H9 (cell line): ENCODE results near the gene RUSF1. TPM values are rescaled to one million over a fixed set of nuclear protein-coding genes. Genes with fewer than 3 reads are reported as not detected.

Experiments
- DNase-seq: peaks from one replicate; pipeline ENCODE4 v3.0.0-alpha.2; 2017
- H2AFZ ChIP-seq: one replicate; pipeline ENCODE4 v1.6.1; 2013; ENCODE audit warnings: mild to moderate bottlenecking, low read length, control low read depth, moderate library complexity
- H2AK5ac ChIP-seq: 2 replicates; pipeline ENCODE4 v1.6.1; 2013; ENCODE audit warnings: low read length, control low read depth, mixed read lengths; ENCODE audit not compliant: insufficient read length
- H2BK120ac ChIP-seq: one replicate; pipeline ENCODE4 v1.6.1; 2013; ENCODE audit warnings: low read depth, mild to moderate bottlenecking, low read length, control low read depth, inconsistent platforms; ENCODE audit not compliant: poor library complexity, severe bottlenecking
- H2BK12ac ChIP-seq: 2 replicates; pipeline ENCODE4 v1.6.1; 2013; ENCODE audit warnings: low read length, control low read depth, mixed read lengths, low read depth; ENCODE audit not compliant: insufficient read length
- H2BK15ac ChIP-seq: 2 replicates; pipeline ENCODE4 v1.6.1; 2013; ENCODE audit warnings: low read depth, low read length, control low read depth
- H2BK20ac ChIP-seq: one replicate; pipeline ENCODE4 v1.6.1; 2013; ENCODE audit warnings: low read depth, mild to moderate bottlenecking, low read length, control low read depth, inconsistent platforms; ENCODE audit not compliant: poor library complexity, severe bottlenecking
- H2BK5ac ChIP-seq: 2 replicates; pipeline ENCODE4 v1.6.1; 2013; ENCODE audit warnings: low read length, control low read depth, mixed read lengths; ENCODE audit not compliant: insufficient read length
- H3K14ac ChIP-seq: 2 replicates; pipeline ENCODE4 v1.6.1; 2013; ENCODE audit warnings: low read length, control low read depth; ENCODE audit not compliant: insufficient read depth
- H3K18ac ChIP-seq: 2 replicates; pipeline ENCODE4 v1.6.1; 2013; ENCODE audit warnings: low read depth, mild to moderate bottlenecking, mixed read lengths, low read length, control low read depth; ENCODE audit not compliant: insufficient read length
- H3K23ac ChIP-seq: 2 replicates; pipeline ENCODE4 v1.6.1; 2013; ENCODE audit warnings: low read length, control low read depth, mixed read lengths, low read depth; ENCODE audit not compliant: insufficient read length
- H3K23me2 ChIP-seq: 2 replicates; pipeline ENCODE4 v1.6.1; 2013; ENCODE audit warnings: low read depth, mild to moderate bottlenecking, mixed read lengths, low read length, control low read depth; ENCODE audit not compliant: insufficient read length, poor library complexity, severe bottlenecking
- H3K27ac ChIP-seq: 2 replicates; pipeline ENCODE4 v1.5.1; 2013; ENCODE audit warnings: low read length, control low read depth, mixed read lengths, low read depth; ENCODE audit not compliant: insufficient read length
- H3K27me3 ChIP-seq: 2 replicates; pipeline ENCODE4 v1.6.1; 2013; ENCODE audit warnings: low read length, control low read depth, inconsistent platforms; ENCODE audit not compliant: insufficient read depth
- H3K4ac ChIP-seq: 2 replicates; pipeline ENCODE4 v1.6.1; 2013; ENCODE audit warnings: low read depth, mild to moderate bottlenecking, control low read depth, inconsistent platforms, low read length, moderate library complexity
- H3K4me1 ChIP-seq: 2 replicates; pipeline ENCODE4 v1.6.1; 2013; ENCODE audit warnings: low read length, control low read depth, inconsistent platforms; ENCODE audit not compliant: insufficient read depth
- H3K4me2 ChIP-seq: 2 replicates; pipeline ENCODE4 v1.6.1; 2013; ENCODE audit warnings: low read length, control low read depth, mixed read lengths; ENCODE audit not compliant: insufficient read length, insufficient read depth
- H3K56ac ChIP-seq: 2 replicates; pipeline ENCODE4 v1.6.1; 2013; ENCODE audit warnings: low read depth, mild to moderate bottlenecking, mixed read lengths, low read length, control low read depth; ENCODE audit not compliant: insufficient read length
- H3K79me1 ChIP-seq: 2 replicates; pipeline ENCODE4 v1.6.1; 2013; ENCODE audit warnings: low read depth, mild to moderate bottlenecking, moderate library complexity, low read length, control low read depth, inconsistent platforms; ENCODE audit not compliant: insufficient read depth, poor library complexity, severe bottlenecking
- H3K79me2 ChIP-seq: 2 replicates; pipeline ENCODE4 v1.6.1; 2013; ENCODE audit warnings: low read length, control low read depth, inconsistent platforms; ENCODE audit not compliant: insufficient read depth
- H3K9ac ChIP-seq: 2 replicates; pipeline ENCODE4 v1.6.1; 2013; ENCODE audit warnings: low read length, control low read depth, mixed read lengths; ENCODE audit not compliant: insufficient read length; ENCODE audit errors: extremely low read depth
- H3K9me3 ChIP-seq: one replicate; pipeline ENCODE4 v1.6.1; 2013; ENCODE audit warnings: low read depth, low read length, inconsistent platforms; ENCODE audit not compliant: control insufficient read depth
- H3T11ph ChIP-seq: one replicate; pipeline ENCODE4 v1.6.1; 2013; ENCODE audit warnings: mild to moderate bottlenecking, low read length, control low read depth, inconsistent platforms
- H4K20me1 ChIP-seq: one replicate; pipeline ENCODE4 v1.6.1; 2013; ENCODE audit not compliant: control insufficient read depth, insufficient read length, insufficient read depth
- H4K5ac ChIP-seq: 2 replicates; pipeline ENCODE4 v1.6.1; 2013; ENCODE audit warnings: low read depth, mild to moderate bottlenecking, mixed read lengths, low read length, control low read depth; ENCODE audit not compliant: insufficient read length
- H4K8ac ChIP-seq: replicated peaks from 2 replicates; pipeline ENCODE4 v1.6.1; 2013; ENCODE audit warnings: low read length, control low read depth, mixed read lengths, low read depth; ENCODE audit not compliant: insufficient read length
- H4K91ac ChIP-seq: 2 replicates; pipeline ENCODE4 v1.6.1; 2013; ENCODE audit warnings: low read depth, mild to moderate bottlenecking, moderate library complexity, mixed read lengths, low read length, control low read depth; ENCODE audit not compliant: insufficient read length
- H3K27ac Mint-ChIP-seq, 3 experiments: 2 replicates in 2 of 3; 3 replicates in 1 of 3; pipeline ENCODE4 v1.8.0; 2020 to 2021; ENCODE audit warnings: mixed read lengths in 3 of 3, mild to moderate bottlenecking in 1 of 3, moderate library complexity in 1 of 3
- H3K27me3 Mint-ChIP-seq: 2 replicates; pipeline ENCODE4 v1.8.0; 2021; ENCODE audit warnings: low read depth, mild to moderate bottlenecking, moderate library complexity, mixed read lengths
- H3K36me3 Mint-ChIP-seq, 3 experiments: 2 replicates in 2 of 3; 3 replicates in 1 of 3; pipeline ENCODE4 v1.8.0; 2020 to 2021; ENCODE audit warnings: low read depth in 3 of 3, mixed read lengths in 3 of 3; ENCODE audit not compliant: insufficient read depth in 1 of 3
- H3K4me1 Mint-ChIP-seq, 2 experiments: 2 replicates each; pipeline ENCODE4 v1.8.0; 2020; ENCODE audit warnings: mixed read lengths in 2 of 2
- H3K4me3 Mint-ChIP-seq, 2 experiments: 2 replicates in 1 of 2; 3 replicates in 1 of 2; pipeline ENCODE4 v1.8.0; 2020 to 2021; ENCODE audit warnings: mild to moderate bottlenecking in 2 of 2, mixed read lengths in 2 of 2, moderate library complexity in 1 of 2
- H3K9me3 Mint-ChIP-seq, 2 experiments: 2 replicates in 1 of 2; 3 replicates in 1 of 2; pipeline ENCODE4 v1.8.0; 2020; ENCODE audit warnings: mild to moderate bottlenecking in 2 of 2, mixed read lengths in 2 of 2, moderate library complexity in 1 of 2
- WGBS: extraction: QIAGEN DNeasy Blood & Tissue Kit; methylation state at CpG from one replicate; pipeline ENCODE4 v1.1.7; 2013; ENCODE audit warnings: missing lambda C conversion rate, low lambda C conversion rate, mixed read lengths; ENCODE audit not compliant: insufficient read length; ENCODE audit errors: extremely low coverage; 5-methylcytosine and 5-hydroxymethylcytosine counted together
- total RNA-seq: library from RNA; stranded (reverse); gene quantifications from 2 replicates; pipeline ENCODE4 v1.2.1, GENCODE V29; 2021
- TF ChIP-seq, protein P1 (sequence below): fragments of 200-600 bp; sonication (generic); conservative IDR thresholded peaks from 3 replicates; pipeline ENCODE4 v1.8.0; 2021; ENCODE audit warnings: antibody characterized with exemption, mild to moderate bottlenecking

RUSF1 gene
- total RNA-seq, 1 experiment from 2014 or later, result 33.4 TPM

DNA sequence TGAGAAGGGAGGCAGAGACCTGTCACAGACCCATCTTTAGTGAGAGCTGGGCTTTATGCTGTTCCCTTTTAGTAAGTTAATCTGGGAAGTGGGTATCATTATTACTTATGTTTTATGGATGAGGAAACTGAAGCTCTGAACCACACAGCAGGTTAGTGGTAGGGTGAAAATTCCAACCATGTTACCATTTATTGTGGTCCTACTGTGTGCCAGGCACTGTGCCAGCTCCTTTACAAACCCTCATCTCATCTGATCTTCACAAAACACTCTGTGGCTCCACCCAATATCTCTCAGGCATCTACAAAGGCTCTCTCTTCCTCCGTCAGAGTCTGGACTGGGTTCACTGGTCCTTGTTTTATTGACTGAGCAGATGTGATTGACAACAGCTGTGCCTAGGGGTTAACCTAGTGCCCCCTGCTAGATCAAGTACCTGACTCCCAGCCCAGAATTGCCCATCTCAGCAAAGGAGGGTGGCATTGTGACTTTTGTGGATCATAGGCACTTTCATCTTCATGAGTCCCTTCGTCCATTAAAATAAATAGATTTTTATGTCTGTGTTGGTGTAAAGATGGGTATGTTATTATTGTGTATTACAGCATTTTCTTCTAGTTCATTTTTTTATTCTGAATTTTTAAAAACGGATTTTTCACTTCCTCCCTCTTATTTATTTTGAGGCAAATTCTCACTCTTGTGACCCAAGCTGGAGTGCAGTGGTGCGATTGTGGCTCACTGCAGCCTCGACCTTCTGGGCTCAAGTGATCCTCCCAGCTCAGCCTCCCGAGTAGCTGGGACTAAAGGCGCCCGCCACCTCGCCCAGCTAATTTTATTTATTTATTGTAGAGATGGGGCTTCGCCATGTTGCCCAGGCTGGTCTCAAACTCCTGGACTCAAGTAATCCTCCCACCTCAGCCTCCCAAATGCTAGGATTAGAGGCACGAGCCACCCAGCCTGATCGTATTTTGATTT is 33.1 kb downstream of the RUSF1 start:
- WGBS, result no CpG with 5 or more reads among the region's 12 CpGs
- no peak overlapping the region for H3K56ac ChIP-seq
- H3K79me2 ChIP-seq, result no peaks in the 10 kb centered on the region
- no peak overlapping the region for H3K27ac ChIP-seq
- Mint-ChIP-seq H3K9me3 (no peaks in the 10 kb centered on the region; a peak in 1 of 5 replicates), H3K27me3 (peaks cover 64% of the 10 kb centered on the region), H3K36me3 (peaks cover 0 to 14% (median 1%) of the 10 kb centered on the region in 3 experiments; a peak in 3 of 7 replicates), H3K27ac (no peak overlapping the region), H3K4me3 (peak overlapping the region in 1 of 2 experiments; percentile 85; a peak in 1 of 5 replicates), H3K4me1 (peaks cover 21 to 26% of the 10 kb centered on the region in 2 experiments)
- H3K4me2 ChIP-seq, result no peak overlapping the region
- no peak overlapping the region for H3K14ac ChIP-seq
- H2BK15ac ChIP-seq, result no peak overlapping the region
- no peak overlapping the region for H3K9ac ChIP-seq
- H3K27me3 ChIP-seq, result peaks cover 1% of the 10 kb centered on the region; the same call in 1 of the 2 replicates
- H3K23ac ChIP-seq, result no peak overlapping the region
- peaks cover 3% of the 10 kb centered on the region; the same call in 1 of the 2 replicates for H3K4me1 ChIP-seq
- H3K23me2 ChIP-seq, result peaks cover 22% of the 10 kb centered on the region
- no peak for DNase-seq
- no peak overlapping the region for H4K5ac ChIP-seq
- no peaks in the 10 kb centered on the region for H3K79me1 ChIP-seq
- H4K20me1 ChIP-seq, result no peaks in the 10 kb centered on the region
- no peak overlapping the region for H2AFZ ChIP-seq
- H4K8ac ChIP-seq, result no peak overlapping the region
- no peaks in the 10 kb centered on the region for H3K9me3 ChIP-seq
- H3K4ac ChIP-seq, result no peak overlapping the region
- H4K91ac ChIP-seq, result no peak overlapping the region
- H2BK20ac ChIP-seq, result no peak overlapping the region
- no peak overlapping the region for H2BK120ac ChIP-seq
- H3K18ac ChIP-seq, result no peak overlapping the region
- no peak overlapping the region for H2AK5ac ChIP-seq
- H2BK5ac ChIP-seq, result no peak overlapping the region
- H3T11ph ChIP-seq, result no peak overlapping the region
- TF ChIP-seq, protein P1, sequence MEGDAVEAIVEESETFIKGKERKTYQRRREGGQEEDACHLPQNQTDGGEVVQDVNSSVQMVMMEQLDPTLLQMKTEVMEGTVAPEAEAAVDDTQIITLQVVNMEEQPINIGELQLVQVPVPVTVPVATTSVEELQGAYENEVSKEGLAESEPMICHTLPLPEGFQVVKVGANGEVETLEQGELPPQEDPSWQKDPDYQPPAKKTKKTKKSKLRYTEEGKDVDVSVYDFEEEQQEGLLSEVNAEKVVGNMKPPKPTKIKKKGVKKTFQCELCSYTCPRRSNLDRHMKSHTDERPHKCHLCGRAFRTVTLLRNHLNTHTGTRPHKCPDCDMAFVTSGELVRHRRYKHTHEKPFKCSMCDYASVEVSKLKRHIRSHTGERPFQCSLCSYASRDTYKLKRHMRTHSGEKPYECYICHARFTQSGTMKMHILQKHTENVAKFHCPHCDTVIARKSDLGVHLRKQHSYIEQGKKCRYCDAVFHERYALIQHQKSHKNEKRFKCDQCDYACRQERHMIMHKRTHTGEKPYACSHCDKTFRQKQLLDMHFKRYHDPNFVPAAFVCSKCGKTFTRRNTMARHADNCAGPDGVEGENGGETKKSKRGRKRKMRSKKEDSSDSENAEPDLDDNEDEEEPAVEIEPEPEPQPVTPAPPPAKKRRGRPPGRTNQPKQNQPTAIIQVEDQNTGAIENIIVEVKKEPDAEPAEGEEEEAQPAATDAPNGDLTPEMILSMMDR, result no peak
- H2BK12ac ChIP-seq, result no peak overlapping the region
